Stimulated activated CD4-positive, alpha-beta T cell treated with anti-CD3 and anti-CD28 coated beads, Interleukin-15, amount 100 ng/mL, for 1 hour (primary cell): ENCODE measurements around the gene SPATA46.
"Not testable (repeated sequence)": the region's sequence is repeated elsewhere in the genome, so short reads cannot be mapped to it uniquely, and the experiment has no call there.

Experiments used
- DNase-seq, 2 donors: peaks; one replicate each; pipeline ENCODE4 v3.0.0-alpha.2; 2020; ENCODE audit warnings: low read depth in 1 of 2, low spot score in 1 of 2

Gene SPATA46

DNA sequence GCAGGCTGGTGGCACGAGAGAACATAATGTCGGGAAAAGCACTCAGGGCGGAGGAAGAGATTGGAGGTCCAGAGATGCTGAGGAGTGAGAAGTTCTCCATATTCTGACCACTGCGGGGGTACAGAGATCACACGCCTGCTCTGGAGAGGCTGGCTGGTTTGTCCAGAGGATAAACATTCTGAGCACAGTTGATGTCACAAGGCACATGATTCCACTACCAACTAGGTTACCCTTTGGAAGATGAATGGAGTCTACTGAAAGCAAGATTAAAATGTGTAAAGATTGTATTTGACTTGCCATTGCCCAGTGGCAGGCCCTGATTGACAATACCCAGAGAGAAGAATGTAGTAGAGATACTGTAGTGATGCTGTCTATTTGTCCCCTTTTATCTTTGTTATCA is at the start of gene SPATA46:
TSS of gene SPATA46 (minus strand) at position 164 of the 400 bp plus-strand sequence. CDS start at position 100, 64 bp downstream.
- no peak for DNase-seq

GRCh38 chr1:162422662-162423375 is 46.2 kb upstream of the SPATA46 start:
- no peak for DNase-seq

GRCh38 chr1:162421258-162422164 is 44.9 kb upstream of the SPATA46 start:
- DNase-seq = no peak

- no peak for DNase-seq
Observed at GRCh38 chr1:162420120-162420519, 43.5 kb upstream of the SPATA46 start.

DNA sequence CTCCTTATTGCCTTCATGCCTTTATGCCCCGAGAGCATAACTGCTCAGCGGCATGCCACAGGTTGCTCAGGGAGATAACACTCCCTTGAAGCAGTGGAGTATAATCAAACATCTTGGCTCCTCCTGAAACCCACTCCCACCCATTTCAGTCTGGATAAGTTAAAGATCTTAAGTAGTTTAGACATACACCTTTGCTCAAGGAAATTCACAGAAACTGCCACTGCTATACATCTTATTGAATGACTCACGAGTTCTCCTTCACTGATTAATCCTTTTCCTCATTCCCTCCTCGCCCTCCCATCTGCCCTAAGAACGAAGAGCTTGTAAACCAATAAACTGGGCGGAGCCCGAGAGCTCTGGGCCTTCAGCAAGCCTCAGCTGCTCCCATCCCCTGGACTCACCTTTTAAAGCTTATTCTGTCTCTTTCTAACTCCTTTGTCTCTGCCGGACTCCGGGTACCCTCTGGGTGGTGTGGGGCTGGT is 42.8 kb upstream of the SPATA46 start:
- not testable (repeated sequence) for DNase-seq

- not testable (repeated sequence) for DNase-seq
Observed at GRCh38 chr1:162418584-162418983, 41.9 kb upstream of the SPATA46 start.

DNA sequence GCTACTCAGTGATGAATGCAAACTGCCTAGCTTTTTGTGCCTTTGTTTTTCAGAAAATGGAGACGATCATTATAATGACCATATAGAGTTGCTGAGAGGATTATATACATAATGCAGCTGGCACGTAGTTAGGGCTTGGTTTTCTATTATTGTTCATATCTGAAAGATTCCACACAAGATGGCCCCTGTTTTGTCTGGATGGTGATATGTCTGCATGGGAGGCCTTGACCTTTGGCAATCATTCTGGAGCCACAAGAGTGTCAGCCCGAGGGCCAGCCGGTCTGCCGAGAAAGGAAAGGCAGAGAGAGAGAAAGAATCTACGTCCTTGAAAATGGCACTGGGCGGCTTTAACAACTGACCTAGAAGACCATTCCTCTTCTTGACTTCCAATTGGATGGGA is 41.0 kb upstream of the SPATA46 start:
- DNase-seq = no peak

DNA sequence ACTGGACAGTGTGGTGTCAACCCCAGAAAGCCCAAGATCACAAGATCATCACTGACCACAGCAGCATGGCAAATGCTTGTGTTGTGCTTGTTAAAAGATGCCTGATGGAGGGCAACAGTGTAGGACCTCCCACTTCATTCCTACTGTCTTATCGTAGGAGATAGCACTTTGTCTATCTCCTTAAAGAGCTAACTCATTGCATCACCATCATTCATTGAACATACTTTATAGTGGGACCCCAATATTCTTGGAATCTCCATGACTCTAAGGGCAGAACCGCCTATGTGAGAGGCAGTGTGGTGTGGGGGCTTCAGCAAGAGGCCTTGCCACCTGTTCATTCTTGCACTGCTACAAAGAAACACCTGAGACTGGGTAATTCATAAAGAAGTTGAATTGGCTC is 40.3 kb upstream of the SPATA46 start:
- no peak for DNase-seq

DNA sequence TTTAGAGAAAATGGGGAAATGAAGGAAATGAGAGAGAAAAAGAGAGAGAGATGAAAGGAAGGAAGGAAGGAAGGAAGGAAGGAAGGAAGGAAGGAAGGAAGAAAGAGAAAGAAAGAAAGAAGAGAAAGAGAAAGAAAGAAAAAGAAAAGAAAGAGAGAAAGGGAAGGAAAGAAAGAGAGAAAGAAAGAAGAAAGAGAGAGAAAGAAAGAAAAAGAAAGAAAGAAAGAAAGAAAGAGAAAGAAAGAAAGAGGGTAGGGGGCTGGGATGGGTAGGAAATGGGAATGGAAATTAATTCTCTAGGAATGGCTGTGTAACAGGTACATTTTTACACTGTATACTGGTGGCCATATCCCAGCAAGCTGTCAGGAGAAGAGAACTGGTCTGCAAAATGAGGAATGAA is 39.6 kb upstream of the SPATA46 start:
- no peak for DNase-seq

DNA sequence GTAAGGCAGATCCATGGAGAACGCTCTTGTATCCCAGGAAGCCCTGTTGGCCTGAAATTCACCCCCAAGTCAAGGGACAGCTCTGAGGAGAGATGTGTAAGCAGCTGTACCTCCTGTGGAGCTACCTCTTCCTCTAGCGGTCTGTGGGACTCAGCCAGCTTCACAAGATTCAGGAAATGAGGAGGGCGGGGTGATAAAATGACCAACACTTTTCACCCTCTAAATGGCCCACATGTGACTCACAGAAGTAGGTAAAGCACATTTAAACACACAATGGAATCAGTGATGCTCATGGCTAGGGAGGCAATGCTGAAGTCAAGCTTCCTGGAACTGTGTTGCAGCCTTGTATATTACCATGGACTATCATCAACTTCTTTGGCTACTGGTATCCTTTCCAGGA is 35.3 kb upstream of the SPATA46 start, which contains the start of gene SH2D1B:
TSS of gene SH2D1B (minus strand) at position 135 of the 400 bp plus-strand sequence. CDS start at position 15, 120 bp downstream.
- DNase-seq = no peak

DNA sequence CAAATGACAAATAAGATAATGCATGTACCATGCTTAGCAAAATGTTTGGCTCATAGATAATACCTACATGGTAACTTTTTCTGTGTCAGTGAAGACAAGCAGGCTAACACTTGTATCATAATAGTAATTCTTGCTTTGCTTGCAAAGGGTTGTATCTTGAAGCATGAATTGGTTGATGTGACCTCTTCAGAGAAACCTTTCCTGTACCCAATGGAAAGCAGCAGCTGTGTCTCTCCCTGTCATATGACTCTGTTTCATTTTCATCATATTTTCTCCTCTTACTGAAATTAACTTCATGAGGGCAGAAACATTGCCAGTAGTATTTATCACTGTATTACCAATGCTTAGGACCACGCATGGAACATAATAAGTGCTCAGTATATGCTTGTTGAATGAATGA is 30.9 kb upstream of the SPATA46 start:
- no peak for DNase-seq

GRCh38 chr1:162406811-162407210 is 30.2 kb upstream of the SPATA46 start:
- no peak for DNase-seq

DNA sequence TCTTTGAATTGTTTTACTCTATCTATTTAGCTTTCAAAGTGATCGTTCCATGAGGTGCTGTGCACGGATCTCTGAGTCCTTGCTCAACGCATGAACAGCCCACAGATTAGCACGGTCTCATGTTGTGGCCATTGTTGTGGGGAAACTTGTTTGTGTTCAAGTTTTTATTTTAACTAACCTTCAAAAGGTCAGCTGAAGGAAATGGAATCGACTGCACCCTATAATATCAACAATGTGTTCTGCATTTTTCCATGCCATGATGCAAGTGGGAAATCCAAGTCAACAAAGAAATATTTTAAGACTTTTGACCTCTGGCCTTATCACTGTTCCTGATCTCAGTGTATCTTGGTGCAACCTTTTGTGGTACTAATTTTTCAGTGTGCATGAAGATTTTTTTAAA is 29.1 kb upstream of the SPATA46 start:
- DNase-seq = no peak

DNA sequence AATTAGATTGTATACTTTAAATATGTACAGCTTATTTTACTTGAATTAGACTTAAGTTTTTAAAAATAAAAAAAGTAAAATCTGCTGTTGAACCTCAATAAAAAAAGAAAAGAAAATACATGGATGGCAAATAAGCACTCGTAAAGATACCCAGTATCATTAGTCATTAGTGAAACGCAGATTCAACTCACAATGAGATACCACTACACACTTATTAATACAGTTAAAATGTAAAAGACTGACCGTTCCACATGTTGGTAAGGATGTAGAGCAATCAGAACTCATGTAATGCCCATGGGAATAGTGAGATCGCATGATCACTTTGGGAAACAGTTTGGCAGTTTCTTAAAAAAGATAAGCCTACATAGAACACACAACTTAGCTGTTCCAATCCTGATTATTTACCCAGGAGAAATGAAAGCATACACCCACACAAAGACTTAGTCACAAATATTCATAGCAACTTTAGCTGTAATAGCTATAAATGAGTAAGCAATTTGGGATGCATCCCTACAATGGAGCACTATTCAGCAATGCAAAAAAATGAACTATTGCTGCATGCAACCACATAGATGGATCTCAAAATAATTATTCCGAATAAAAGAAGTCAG is 28.0 kb upstream of the SPATA46 start:
- DNase-seq = no peak

GRCh38 chr1:162400790-162401355 is 24.2 kb upstream of the SPATA46 start:
- DNase-seq = no peak

- DNase-seq = no peak
Observed at GRCh38 chr1:162398999-162399580, 22.4 kb upstream of the SPATA46 start.

GRCh38 chr1:162397943-162398560 is 21.4 kb upstream of the SPATA46 start:
- DNase-seq = no peak

DNA sequence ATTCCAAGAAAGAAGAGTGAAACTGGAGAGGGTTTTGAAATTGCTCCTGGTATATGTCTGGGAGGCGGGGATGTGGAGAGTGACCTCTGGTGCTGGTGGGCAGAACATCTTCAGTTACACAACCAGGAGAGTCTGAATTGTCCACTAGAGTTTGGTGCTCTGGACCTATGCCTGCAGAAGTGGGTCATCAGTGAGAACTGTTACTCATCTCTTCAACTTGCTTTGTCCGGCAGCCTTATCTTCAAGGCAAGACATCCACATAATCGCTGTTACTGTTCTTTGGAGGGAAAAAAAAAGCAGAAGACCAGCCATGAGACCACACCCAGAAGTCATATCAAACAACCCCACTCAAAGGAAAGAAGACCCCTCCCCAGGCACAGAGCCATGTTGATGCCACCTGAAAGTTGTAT is 20.4 kb upstream of the SPATA46 start:
- DNase-seq = no peak

GRCh38 chr1:162396201-162396906 is 19.7 kb upstream of the SPATA46 start:
- no peak for DNase-seq
